ENCODE measurements around the gene PLXNC1. TPM values are rescaled to one million over a fixed set of nuclear protein-coding genes. Genes with fewer than 3 reads are reported as not detected.

Gene PLXNC1
- total RNA-seq, 5 donors from 2014 or later (not counting 1 experiment from before 2014, with no cell fraction given): 12.9 to 23.9 (median 19.2) TPM

DNA sequence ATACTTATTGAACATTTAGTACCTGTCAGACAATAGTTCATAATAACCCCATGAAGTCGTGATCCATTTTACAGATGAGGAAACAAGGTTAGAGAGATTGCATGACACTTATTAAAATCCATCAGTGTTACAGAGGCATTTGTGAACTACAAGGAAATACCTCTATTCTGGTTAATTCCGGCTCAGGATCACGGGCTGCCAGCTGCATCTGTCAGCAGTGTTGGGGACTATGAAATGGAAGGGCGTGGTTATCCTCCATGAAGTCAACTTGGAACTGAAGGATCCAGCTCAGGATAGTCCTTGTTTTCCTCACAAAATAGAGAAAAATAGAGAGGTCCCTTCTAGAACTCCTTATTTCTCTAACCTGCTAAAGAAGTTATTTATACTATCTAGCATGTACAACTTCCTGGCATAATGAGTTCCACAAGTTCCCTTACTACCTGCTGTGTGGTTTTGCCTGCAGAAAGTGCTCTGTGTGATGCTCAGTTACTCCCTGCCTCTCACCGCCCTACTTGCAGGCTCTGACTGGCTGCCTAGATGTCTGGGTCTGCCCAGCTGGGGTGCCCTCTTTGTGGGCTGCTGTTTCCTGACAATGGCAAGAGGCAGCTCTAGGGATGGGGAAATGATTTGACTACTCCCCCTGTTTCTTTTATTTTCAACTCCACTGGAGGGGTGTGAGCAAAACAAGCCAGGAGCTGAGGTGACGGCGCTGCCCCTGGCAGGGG is 36.8 kb downstream of the PLXNC1 start:
- Histone ChIP-seq H3K27ac (ENCODE audit: low read length) (no peak overlapping the region), H3K4me3 (ENCODE audit: control insufficient read depth in 1 of 2, extremely low read depth in 1 of 2, low read length in 1 of 2) (no peak overlapping the region), H3K9me3 (no peaks in the 10 kb centered on the region), H3K27me3 (replicated peaks in 1 of 2; ENCODE audit: control insufficient read depth in 2 of 2, extremely low read depth in 1 of 2, insufficient read depth in 2 of 2, low read length in 1 of 2) (no peaks in the 10 kb centered on the region), H3K4me1 (ENCODE audit: control insufficient read depth in 1 of 2, extremely low read depth in 1 of 2, insufficient read depth in 2 of 2, low read length in 2 of 2) (peaks cover 4 to 8% of the 10 kb centered on the region in 2 experiments), H3K36me3 (ENCODE audit: control insufficient read depth in 2 of 2, extremely low read depth in 1 of 2, insufficient read depth in 1 of 2, low read length in 1 of 2) (peaks cover 6 to 9% of the 10 kb centered on the region in 2 donors)
- Mint-ChIP-seq H3K4me3 (no peak overlapping the region), H3K27ac (no peak overlapping the region), H3K9me3 (no peaks in the 10 kb centered on the region), H3K36me3 (peaks cover 24% of the 10 kb centered on the region), H3K27me3 (no peaks in the 10 kb centered on the region), H3K4me1 (peaks cover 5 to 9% (median 7%) of the 10 kb centered on the region in 3 donors)
- no peak for ATAC-seq (replicated peaks in 1 of 4)
- WGBS (ENCODE audit: insufficient coverage): no CpG with 5 or more reads among the region's 7 CpGs
- DNase-seq: no peak
- CTCF ChIA-PET: no interaction called here
- POLR2A ChIA-PET: no interaction called here

DNA sequence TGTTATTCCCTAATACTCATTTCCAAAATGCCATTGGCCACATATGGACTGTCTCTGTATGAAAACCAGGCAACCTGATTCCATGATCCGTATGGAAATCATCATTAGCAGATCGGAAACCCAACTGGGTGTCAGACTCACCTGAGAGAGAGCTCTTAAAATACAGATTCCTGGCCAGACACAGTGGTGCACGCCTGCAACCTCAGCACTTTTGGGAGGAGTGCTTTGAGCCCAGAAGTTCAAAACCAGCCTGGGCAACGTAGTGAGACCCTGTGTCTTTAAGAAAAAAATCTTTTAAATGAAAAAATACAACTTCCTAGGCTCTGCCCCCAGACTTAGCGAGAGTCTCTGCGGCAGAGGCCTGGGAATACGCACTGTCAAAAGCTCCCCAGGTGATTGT is 37.4 kb downstream of the PLXNC1 start:
- Mint-ChIP-seq H3K27me3 (no peaks in the 10 kb centered on the region), H3K36me3 (peaks cover 22% of the 10 kb centered on the region), H3K9me3 (no peaks in the 10 kb centered on the region), H3K4me1 (peaks cover under 1 to 9% (median 1%) of the 10 kb centered on the region in 3 donors), H3K27ac (no peak overlapping the region), H3K4me3 (no peak overlapping the region)
- Histone ChIP-seq H3K9me3 (no peaks in the 10 kb centered on the region), H3K4me1 (ENCODE audit: control insufficient read depth in 1 of 2, extremely low read depth in 1 of 2, insufficient read depth in 2 of 2, low read length in 2 of 2) (peaks cover 4% of the 10 kb centered on the region in 2 experiments), H3K27me3 (replicated peaks in 1 of 2; ENCODE audit: control insufficient read depth in 2 of 2, extremely low read depth in 1 of 2, insufficient read depth in 2 of 2, low read length in 1 of 2) (no peaks in the 10 kb centered on the region), H3K36me3 (ENCODE audit: control insufficient read depth in 2 of 2, extremely low read depth in 1 of 2, insufficient read depth in 1 of 2, low read length in 1 of 2) (peaks cover 6 to 12% of the 10 kb centered on the region in 2 donors), H3K4me3 (ENCODE audit: control insufficient read depth in 1 of 2, extremely low read depth in 1 of 2, low read length in 1 of 2) (no peak overlapping the region), H3K27ac (ENCODE audit: low read length) (no peak overlapping the region)
- ATAC-seq (replicated peaks in 1 of 4) (no peak), DNase-seq (no peak)
- CTCF ChIA-PET: no interaction called here
- 90% methylated on average over 6 of the region's 7 CpGs for WGBS (ENCODE audit: insufficient coverage)
- POLR2A ChIA-PET: no interaction called here

GRCh38 chr12:94186278-94187241 is 38.2 kb downstream of the PLXNC1 start:
- H3K9me3 Mint-ChIP-seq: no peaks in the 10 kb centered on the region
- H3K4me3 ChIP-seq (ENCODE audit: control insufficient read depth in 1 of 2, extremely low read depth in 1 of 2, low read length in 1 of 2): no peak overlapping the region
- DNase-seq (no peak), ATAC-seq (replicated peaks in 1 of 4) (no peak)
- no peaks in the 10 kb centered on the region for H3K27me3 ChIP-seq (replicated peaks in 1 of 2; ENCODE audit: control insufficient read depth in 2 of 2, extremely low read depth in 1 of 2, insufficient read depth in 2 of 2, low read length in 1 of 2)
- H3K36me3 Mint-ChIP-seq: peaks cover 24% of the 10 kb centered on the region
- no peak overlapping the region for H3K4me3 Mint-ChIP-seq
- no peaks in the 10 kb centered on the region for H3K9me3 ChIP-seq
- H3K27me3 Mint-ChIP-seq: no peaks in the 10 kb centered on the region
- 99% methylated on average over 25 of the region's 40 CpGs for WGBS (ENCODE audit: insufficient coverage)
- peaks cover 0 to 9% (median 0%) of the 10 kb centered on the region in 3 donors for H3K4me1 Mint-ChIP-seq
- no peak overlapping the region for H3K27ac Mint-ChIP-seq
- H3K36me3 ChIP-seq (ENCODE audit: control insufficient read depth in 2 of 2, extremely low read depth in 1 of 2, insufficient read depth in 1 of 2, low read length in 1 of 2): peaks cover 6 to 12% of the 10 kb centered on the region in 2 donors
- ChIA-PET CTCF (no interaction called here), POLR2A (no interaction called here)
- H3K27ac ChIP-seq (ENCODE audit: low read length): no peak overlapping the region
- peaks cover 0 to 4% of the 10 kb centered on the region in 2 experiments for H3K4me1 ChIP-seq (ENCODE audit: control insufficient read depth in 1 of 2, extremely low read depth in 1 of 2, insufficient read depth in 2 of 2, low read length in 2 of 2)

DNA sequence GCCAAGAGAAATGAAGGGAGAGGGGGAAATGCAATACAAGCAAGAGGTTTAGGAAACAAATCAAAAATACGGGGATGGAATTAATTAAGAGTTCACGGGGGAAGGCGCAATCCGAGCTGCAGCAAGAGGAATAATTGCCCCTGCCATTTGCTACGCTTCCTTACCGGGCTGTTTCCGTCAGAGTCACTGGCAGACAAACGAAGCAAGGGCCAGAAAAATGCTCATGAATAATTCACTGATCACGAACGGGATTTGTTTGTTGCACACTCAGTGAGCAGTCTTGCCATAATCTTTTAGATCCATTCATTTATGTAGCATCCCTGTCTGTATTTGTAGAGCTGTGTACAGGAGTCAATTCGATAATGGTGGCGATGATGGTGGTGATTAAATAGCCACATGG is 39.0 kb downstream of the PLXNC1 start:
- peaks cover 6 to 12% of the 10 kb centered on the region in 2 donors for H3K36me3 ChIP-seq (ENCODE audit: control insufficient read depth in 2 of 2, extremely low read depth in 1 of 2, insufficient read depth in 1 of 2, low read length in 1 of 2)
- Mint-ChIP-seq H3K4me1 (peaks cover 0 to 12% (median 0%) of the 10 kb centered on the region in 3 donors), H3K4me3 (no peak overlapping the region), H3K27me3 (no peaks in the 10 kb centered on the region), H3K36me3 (peaks cover 28% of the 10 kb centered on the region), H3K9me3 (peaks cover 0 to 2% (median 0%) of the 10 kb centered on the region in 3 donors), H3K27ac (no peak overlapping the region)
- H3K4me3 ChIP-seq (ENCODE audit: control insufficient read depth in 1 of 2, extremely low read depth in 1 of 2, low read length in 1 of 2): no peak overlapping the region
- WGBS (ENCODE audit: insufficient coverage): 98% methylated on average over 9 of the region's 12 CpGs
- H3K4me1 ChIP-seq (ENCODE audit: control insufficient read depth in 1 of 2, extremely low read depth in 1 of 2, insufficient read depth in 2 of 2, low read length in 2 of 2): peaks cover 0 to 4% of the 10 kb centered on the region in 2 experiments
- CTCF ChIA-PET: interaction anchor here in 1 of 2 donors (0.9 kb wide), 1 partner anchor 95 kb away, joined by 3 read pairs; no protein-coding TSS in a partner anchor
- H3K27me3 ChIP-seq (replicated peaks in 1 of 2; ENCODE audit: control insufficient read depth in 2 of 2, extremely low read depth in 1 of 2, insufficient read depth in 2 of 2, low read length in 1 of 2): no peaks in the 10 kb centered on the region
- H3K9me3 ChIP-seq: no peaks in the 10 kb centered on the region
- ATAC-seq (replicated peaks in 1 of 4): no peak
- DNase-seq: no peak
- no peak overlapping the region for H3K27ac ChIP-seq (ENCODE audit: low read length)
- POLR2A ChIA-PET: no interaction called here

- Histone ChIP-seq H3K9me3 (no peaks in the 10 kb centered on the region), H3K27ac (ENCODE audit: low read length) (no peak overlapping the region), H3K36me3 (ENCODE audit: control insufficient read depth in 2 of 2, extremely low read depth in 1 of 2, insufficient read depth in 1 of 2, low read length in 1 of 2) (peaks cover 6 to 12% of the 10 kb centered on the region in 2 donors), H3K4me1 (ENCODE audit: control insufficient read depth in 1 of 2, extremely low read depth in 1 of 2, insufficient read depth in 2 of 2, low read length in 2 of 2) (no peaks in the 10 kb centered on the region), H3K27me3 (replicated peaks in 1 of 2; ENCODE audit: control insufficient read depth in 2 of 2, extremely low read depth in 1 of 2, insufficient read depth in 2 of 2, low read length in 1 of 2) (no peaks in the 10 kb centered on the region), H3K4me3 (ENCODE audit: control insufficient read depth in 1 of 2, extremely low read depth in 1 of 2, low read length in 1 of 2) (no peak overlapping the region)
- ATAC-seq (replicated peaks in 1 of 4) (no peak), DNase-seq (no peak)
- CTCF ChIA-PET: no interaction called here
- 100% methylated on average over 1 of the region's 2 CpGs for WGBS (ENCODE audit: insufficient coverage)
- POLR2A ChIA-PET: interaction anchor here in 1 of 2 donors (0.6 kb wide), 1 partner anchor 67 kb away, joined by 3 read pairs; no protein-coding TSS in a partner anchor
- no peak overlapping the region for H3K27ac Mint-ChIP-seq
- no peak overlapping the region for H3K4me3 Mint-ChIP-seq
- peaks cover 45% of the 10 kb centered on the region for H3K36me3 Mint-ChIP-seq
- no peaks in the 10 kb centered on the region for H3K27me3 Mint-ChIP-seq
- H3K4me1 Mint-ChIP-seq: peaks cover 0 to 15% (median 4%) of the 10 kb centered on the region in 3 donors
- peaks cover 0 to 6% (median 0%) of the 10 kb centered on the region in 3 donors for H3K9me3 Mint-ChIP-seq
Observed at GRCh38 chr12:94190623-94191022, 42.2 kb downstream of the PLXNC1 start.

DNA sequence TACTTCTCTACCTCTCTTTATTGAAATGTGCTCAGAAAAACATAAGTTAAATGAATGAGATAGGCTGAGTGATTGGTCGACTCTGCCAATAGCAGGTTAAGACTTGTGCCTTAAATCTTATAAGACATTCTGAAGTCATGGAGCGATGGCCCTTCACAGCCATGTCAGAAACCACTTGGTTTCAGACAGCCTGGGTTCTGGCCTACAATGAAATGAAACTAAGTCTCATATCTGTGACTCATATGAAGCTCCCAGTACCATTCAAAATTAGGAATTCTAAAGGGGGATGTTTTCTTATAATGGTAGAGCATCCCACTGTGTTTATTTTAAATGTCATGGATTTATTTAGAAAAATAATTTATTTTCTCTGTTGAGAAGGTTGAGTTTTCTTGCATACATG is 42.6 kb downstream of the PLXNC1 start:
- Mint-ChIP-seq H3K9me3 (peaks cover 0 to 6% (median 0%) of the 10 kb centered on the region in 3 donors), H3K27me3 (no peaks in the 10 kb centered on the region), H3K27ac (no peak overlapping the region), H3K4me3 (no peak overlapping the region), H3K4me1 (peaks cover 0 to 14% (median 4%) of the 10 kb centered on the region in 3 donors), H3K36me3 (peaks cover 49% of the 10 kb centered on the region)
- POLR2A ChIA-PET: interaction anchor here in 1 of 2 donors (0.6 to 0.7 kb wide), 2 partner anchors 68 to 449 kb away, joined by 3 read pairs; no protein-coding TSS in a partner anchor
- no peak for ATAC-seq (replicated peaks in 1 of 4)
- DNase-seq: no peak
- CTCF ChIA-PET: no interaction called here
- H3K36me3 ChIP-seq (ENCODE audit: control insufficient read depth in 2 of 2, extremely low read depth in 1 of 2, insufficient read depth in 1 of 2, low read length in 1 of 2): peaks cover 6 to 12% of the 10 kb centered on the region in 2 donors
- no peak overlapping the region for H3K4me3 ChIP-seq (ENCODE audit: control insufficient read depth in 1 of 2, extremely low read depth in 1 of 2, low read length in 1 of 2)
- H3K4me1 ChIP-seq (ENCODE audit: control insufficient read depth in 1 of 2, extremely low read depth in 1 of 2, insufficient read depth in 2 of 2, low read length in 2 of 2): no peaks in the 10 kb centered on the region
- no peaks in the 10 kb centered on the region for H3K27me3 ChIP-seq (replicated peaks in 1 of 2; ENCODE audit: control insufficient read depth in 2 of 2, extremely low read depth in 1 of 2, insufficient read depth in 2 of 2, low read length in 1 of 2)
- H3K9me3 ChIP-seq: no peaks in the 10 kb centered on the region
- WGBS (ENCODE audit: insufficient coverage): no CpG with 5 or more reads among the region's 2 CpGs
- H3K27ac ChIP-seq (ENCODE audit: low read length): no peak overlapping the region
